SIG-M5 treated with dmso at 0.1 percent for 504 hours (cell line): ENCODE results near the gene CHD5.

Experiments used
- DNase-seq: peaks from one replicate; lab custom pipeline; 2025; ENCODE audit not compliant: unreplicated experiment; lab: John Stamatoyannopoulos, UW

Gene CHD5

DNA sequence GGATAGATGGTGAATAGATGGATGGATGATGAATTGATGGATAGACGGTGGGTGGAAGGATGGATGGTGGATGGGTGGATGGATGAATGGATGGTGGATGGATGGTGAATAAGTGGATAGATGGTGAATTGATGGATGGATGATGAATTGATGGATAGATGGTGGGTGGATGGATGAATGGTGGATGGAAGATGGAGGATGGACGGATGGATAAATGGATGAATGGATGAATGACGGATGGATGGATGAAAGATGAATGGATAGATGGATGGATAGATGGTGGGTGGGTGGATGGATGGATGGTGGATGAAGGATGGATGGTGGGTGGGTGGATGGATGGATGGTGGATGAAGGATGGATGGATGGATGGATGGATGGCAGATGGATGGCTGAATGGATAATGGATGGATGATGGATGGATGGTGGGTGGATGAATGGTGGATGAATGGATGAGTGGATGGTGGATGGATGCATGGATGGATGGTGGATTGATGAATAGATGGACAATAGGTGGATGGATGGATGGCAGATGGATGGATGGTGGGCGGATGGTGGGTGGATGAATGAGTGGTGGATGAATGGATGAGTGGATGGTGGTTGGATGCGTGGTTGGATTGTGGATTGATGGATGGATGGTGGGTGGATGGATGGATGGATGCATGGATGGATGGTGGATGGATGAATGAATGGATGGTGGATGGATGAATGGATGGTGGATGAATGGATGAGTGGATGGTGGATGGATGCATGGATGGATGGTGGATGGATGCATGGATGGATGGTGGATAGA, 5.3 kb downstream of the CHD5 start:
- no peak for DNase-seq

DNA sequence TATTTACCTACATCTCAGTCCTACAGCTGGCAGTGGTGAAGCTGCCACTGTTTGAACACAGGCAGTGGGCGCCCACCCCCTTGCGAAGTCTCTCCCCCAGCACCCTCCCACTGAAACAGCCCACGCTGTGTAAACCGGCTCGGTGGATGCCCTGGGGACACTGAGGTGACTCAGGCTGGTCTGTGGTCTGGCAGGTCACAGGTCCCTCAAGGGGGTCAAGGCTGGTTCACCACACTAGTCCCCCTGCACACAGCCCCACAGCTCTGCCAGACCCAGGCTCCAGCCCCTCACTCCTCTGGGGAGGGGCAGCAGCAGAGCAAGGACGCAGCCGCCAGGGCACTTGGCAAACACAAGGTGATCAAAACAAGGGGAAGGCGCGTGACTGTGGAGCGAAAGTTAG, 7.6 kb downstream of the CHD5 start:
- DNase-seq, result no peak

DNA sequence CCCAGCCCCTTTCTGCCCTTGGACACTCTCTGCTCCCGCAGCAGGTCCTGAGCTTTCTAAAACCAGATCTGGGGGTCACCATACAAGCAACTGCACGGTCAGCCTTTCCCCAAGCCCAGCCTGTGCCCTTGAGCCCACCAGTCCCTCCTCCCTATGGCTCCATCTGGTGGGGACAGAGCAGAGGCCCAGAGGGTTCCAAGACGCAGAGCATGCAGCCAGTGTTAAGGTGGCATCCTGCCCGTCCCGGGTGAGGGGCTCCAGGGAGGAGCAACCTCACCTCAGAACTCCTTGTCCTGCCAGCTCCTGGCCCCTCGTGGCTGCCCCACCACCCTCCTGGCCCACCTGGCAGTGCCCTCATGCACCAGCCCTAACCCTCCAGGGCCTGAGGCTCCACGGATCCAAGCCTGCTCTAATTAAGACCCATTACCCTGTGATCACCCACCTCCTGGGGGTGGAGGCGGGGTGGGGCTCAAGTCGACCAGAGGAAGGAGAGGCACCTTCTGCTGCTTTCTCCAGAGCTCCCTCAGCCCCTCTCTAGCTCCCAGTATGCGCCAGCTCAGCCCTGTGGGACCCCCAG, 8.5 kb downstream of the CHD5 start:
- DNase-seq, result no peak

DNA sequence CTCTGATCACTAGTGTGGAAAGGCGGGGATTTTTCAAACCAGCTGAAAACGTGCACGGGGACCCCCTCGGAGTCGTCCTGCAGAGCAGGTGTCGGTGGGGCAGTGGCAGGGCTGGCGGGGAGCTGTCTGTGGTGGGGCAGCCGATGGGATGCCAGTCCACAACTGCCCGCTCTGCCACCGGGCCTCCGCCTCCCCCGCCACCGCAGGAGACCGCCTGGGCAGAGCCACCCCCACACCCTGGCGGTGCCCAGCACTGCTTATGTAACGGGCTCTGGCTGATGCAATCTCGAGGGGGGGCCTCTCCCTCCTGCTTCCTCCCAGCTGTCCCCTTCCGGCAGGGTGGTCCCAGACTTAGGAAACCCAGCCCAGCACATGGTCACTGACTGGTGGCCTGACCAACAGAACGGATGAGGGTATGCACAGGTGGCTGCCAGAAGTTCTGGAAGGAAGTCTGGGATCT, 9.3 kb downstream of the CHD5 start:
- no peak for DNase-seq

DNA sequence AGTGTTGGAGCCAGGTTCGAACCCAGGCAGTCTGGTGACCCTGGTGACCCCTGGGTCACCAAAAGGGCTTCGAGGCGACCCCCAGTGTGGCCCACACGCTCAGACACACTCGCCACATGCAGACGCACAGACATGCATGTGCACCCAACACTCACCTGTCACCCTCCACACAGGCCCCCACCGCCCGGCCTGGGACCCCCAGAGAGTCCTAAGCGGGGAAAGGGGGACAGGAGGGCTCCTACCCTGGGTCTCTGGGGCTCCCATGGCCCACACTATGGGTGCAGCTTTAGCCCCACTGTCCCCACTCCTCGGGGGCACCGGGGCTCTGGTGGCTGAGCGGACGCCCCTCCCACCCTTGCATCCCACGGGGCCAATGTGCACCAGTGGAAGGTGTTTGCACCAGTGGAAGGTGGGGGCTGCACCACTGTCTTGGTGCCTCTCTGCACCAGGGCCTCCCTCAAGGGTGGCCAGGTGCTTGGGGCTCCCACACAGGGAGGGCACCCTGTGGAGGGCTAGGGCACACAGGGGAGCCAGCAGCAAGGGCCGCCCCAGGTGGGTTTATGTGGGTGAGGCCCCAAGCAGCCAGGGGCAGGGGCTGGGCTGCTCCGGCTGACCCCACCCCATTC, 9.9 kb downstream of the CHD5 start:
- DNase-seq, result no peak

DNA sequence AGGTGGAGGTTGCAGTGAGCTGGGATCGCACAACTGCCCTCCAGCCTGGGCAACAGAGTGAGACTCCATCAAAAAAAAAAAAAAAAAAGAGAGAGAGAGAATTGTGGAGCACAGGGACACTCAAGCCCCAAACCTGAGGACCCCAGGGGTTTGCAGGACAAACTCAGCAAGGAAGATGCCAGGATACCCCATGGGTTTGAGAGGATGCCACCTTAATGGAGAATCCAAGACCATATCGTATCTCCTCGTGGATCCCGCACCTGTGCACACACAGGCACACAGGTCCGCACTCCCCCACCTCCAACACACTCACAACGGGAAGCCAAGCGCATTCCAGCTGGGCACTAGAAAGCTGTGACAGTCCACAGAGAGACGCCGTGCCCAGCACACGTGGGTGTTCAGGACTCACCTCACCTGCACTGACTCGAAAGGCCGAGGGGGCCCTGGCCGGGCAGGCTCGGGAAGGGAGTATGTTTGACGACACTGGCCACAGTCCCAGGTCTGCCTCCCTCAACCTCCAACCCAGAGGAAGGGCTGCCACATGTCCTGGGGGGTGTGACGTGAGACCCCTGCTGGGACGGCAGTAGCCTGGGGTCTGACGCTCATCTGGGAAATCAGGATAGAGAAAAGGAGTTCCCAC, 11.1 kb downstream of the CHD5 start:
- DNase-seq, result no peak

DNA sequence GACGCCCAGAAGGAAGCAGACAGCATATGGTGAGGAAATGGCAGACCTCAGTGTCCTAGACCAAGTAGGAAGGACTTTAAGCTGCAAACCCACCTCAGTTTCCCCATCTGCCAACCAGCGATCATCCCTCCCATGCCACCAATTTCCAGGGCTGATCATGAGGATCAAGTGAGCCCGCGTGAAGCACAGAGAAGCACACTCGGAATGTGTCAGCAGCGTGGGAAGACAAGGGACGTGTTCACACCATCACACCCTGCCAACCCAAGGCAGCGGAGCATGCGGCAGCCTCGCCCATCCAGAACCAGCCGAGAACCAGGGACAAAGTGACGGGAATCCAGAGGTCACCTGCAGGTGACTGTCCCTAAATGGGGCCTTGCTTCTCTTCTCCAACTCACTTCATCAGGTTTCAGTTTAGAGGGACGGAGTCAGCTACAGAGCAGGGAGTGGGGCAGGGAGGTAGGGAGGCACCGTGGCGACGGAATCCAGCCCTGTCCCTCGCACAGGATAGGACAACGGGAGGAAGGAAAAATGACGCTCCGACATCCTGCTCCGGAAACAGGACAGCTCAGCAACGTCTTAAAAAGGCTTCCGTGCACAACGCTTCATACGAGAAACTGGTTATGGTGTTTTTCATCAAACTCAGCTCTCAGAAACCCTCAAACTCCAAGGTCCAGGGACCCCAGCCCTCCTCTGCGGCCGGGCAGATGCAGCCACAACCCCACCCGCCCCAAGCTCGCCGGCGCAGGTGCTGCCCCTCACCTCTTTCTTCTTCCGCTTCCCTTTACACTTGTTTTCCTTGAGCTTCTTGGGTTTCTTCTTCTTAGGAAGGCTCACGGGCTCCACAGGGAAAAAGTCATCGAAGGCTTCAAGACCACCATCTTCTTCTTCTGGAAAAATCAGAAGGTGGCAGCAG, 12.5 kb downstream of the CHD5 start:
- DNase-seq, result no peak

DNA sequence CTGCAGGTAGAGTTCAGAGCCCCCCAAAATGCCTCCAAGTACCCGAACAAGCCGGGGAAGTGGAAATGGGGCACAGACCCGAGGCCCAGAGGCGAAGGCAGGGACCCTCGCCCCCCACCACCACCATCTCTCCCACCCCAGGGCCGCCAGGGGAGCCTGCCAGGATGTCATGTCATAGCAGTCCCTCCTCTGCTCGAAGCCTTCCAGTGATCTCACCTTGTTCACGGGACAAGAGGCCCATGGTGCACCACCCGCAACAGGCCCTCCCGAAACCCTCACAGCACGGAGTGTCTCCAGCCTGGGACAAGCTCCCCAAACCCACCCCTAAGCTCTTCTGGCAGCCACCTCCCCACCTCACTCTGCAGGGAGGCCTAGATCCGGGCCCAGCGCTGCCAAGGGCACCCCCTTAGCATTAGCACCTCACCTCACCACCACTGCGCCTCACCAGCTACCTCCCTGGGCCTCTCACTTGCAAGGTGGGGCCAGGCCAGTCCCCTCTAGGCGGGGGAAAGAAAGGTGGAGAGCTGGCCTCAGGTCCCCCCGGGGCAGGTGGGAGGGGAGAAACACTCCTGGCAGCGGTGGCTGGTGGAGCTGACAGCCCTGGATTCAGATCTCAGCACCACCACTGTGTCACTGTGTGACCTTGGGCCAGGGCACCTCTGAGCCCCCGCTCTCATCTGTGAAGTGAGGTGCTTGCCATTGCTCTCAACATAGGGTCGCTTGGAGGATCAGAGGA, 13.3 kb downstream of the CHD5 start:
- DNase-seq, result no peak

DNA sequence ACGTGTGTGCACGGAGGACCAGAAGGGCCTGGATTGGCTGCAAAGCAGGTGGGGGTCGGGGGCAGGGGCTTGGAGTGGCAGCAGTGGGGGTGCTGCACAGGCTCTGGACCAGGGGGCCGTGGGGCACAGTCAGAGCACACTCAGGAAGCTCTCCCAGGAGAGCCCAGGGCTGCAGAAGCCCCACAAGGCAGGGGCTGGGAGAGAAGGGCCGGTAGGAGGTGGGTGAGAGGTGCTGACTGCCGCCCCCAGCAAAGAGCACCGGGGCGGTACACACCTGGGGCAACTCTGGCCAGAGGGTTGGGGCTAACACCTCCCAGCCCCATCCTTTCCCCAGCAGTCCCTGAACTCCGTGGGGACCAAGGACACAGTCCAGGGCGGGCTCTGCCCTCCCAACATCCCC, 13.9 kb downstream of the CHD5 start:
- DNase-seq, result no peak

DNA sequence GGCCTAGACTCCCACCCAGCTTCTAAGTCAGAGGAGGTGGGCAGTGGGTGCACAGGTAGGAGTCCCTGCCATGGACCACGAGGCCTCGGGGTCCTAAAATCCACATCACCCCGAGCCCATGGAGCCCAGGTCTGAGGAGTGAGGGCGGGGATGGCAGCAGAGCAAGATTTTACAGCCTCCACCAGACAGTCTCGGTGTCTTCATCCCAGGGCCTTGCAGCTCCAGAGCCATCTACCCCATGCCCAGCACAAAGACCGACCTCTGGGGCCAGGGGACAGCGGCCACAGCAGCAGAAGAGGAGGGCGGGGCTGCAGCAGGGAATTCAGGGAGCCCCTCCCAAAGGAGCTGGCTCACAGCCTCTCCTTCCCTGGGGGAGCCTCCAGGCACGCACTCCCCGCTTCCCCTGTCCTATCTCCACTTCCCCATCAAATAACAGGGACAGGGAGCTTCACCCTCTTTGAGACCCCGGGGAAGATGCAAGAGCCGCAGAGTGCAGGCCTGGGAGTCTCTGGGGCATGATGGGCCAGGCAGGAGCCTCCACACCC, 14.6 kb downstream of the CHD5 start:
- no peak for DNase-seq

DNA sequence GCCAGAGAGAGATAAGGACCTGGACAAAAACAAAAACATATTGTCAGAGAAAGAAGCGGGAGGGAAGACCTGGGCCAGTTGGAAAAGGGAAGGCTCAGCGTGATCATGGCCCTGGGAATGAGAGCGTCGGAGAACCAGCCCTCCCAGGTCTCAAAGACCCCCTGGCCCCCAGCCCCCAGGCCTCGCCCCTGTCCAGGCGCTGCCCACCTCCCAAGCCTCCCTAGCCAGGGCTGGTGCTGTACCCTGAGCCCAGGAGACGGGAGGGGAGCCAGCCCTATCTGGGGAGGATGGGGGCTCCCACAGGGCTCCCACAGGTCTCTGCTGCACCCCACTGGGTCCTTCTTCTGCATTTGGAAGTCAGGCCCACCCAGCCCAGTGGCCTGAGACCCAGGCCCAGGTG, 15.1 kb downstream of the CHD5 start:
- no peak for DNase-seq

DNA sequence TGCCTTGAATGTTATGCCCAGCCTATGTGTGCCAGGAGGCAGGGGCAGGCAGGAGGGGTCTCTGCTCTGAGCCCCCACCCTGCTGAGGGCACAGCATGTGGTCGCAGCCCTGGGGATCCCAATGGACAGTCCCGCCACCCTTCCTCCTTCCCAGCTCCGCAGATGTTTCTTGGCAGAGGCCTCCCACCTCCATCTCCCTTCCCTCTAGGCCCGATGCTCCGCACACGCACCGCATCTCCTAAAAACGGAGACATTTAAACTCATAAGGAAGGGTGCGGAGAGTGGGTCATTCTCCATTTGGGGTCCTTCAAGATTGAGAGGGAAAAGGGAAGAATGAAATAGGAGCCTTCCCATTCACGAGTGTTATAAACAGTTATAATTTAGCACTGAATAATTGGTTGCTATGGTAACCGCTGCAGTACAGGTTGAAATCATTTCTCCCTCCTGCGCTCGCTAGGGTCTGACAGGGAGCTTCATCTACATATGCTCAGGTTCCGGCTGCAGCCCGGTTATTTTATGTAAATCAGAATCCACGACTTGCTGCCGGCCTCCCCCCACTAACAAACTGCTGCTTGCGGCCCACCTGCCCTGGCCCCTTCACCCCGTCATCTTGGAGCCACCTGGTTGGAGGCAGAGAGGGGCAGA, 16.0 kb downstream of the CHD5 start:
- DNase-seq, result no peak

DNA sequence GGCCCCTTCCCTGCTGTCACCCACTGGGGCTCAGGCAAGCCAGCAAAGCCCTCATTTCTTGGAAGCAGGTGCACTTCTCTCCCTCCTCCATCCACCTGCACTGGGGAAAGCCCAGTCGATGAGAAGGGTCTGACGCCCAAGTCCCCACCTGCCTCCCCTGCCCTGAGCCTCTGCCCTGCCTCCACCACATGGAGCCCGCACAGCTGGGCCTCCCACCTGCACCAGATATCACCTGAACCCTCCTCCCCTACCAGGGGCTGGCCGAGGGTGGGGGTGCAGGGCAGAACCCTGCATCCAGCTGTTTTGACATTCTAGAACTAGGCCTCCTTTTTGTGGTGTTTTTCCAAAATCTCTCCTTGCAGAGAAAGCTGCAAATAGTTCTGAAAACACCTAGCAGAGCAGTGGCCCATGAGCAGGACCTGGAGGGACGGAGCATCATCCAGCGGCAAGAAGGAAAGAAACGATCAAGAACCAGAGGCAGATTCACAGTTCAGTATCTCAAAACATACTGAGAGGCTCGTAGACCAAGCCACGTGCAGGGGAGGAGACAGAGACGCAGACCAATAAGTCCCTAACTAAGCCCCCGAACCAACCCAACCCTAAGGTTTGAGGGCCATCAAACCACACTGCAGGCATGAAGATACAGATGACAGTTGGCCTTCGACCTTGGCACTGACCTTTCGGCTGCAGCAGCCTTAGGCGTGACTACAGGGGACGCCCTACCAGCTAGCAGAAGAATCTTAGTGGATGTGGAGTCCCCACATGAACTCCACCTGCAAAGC, 16.7 kb downstream of the CHD5 start:
- no peak for DNase-seq

DNA sequence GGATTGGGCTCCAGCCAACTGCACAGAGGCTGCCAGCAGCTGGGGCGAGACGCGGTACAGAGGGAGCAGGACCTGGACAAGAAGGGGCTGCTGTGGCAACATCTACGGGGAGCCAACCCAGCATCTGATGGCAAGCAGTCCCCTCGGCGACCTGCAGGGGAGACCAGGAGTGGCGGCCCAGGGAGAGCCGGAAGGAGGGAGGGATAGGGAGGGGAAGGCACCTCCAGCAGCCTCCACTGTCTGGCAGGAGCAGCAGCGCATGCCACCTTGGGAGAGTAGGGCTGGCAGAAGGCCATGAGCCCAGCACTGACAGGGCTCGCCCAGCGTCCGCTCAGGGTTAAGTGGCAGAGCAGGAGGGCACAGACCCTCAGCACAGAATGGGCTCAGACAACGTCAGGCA, 17.3 kb downstream of the CHD5 start:
- DNase-seq, result no peak

DNA sequence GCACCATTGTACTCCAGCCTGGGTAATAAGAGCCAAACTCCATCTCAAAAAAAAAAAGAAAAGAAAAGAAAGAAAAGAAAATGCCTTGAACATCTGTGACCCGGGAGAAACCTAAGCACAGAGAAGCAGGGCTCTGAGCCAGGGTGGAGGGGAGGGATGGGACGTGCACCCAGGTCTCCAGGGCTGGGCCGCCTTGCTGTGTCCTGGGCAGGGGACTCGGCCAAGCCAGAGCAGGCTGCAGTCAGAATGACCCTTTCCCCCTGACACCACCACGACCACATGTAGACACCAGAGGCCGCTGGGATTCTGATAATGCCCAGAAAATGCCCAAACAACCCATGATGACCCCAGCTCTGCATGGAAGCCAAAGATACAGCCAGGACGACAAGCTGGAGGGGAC, 17.8 kb downstream of the CHD5 start:
- DNase-seq, result no peak

DNA sequence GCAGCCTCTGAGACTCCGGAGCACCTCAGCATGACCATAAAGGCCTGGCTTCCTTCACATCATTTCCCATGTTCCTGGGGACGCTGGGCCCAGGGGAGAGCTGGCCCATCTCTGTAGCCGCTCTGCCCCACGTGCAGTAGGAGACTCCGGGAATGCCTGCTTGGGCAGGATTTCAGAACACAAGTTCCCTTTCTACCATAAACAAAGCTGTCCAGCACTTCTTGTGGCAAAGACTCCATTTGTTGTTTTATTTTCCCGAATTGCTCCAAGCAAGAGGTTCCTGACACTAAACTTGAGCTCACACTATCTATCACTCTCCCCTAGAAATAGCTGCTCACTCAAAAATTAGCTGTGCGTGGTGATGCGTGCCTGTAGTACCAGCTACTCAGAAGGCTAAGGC, 21.9 kb downstream of the CHD5 start:
- no peak for DNase-seq

DNA sequence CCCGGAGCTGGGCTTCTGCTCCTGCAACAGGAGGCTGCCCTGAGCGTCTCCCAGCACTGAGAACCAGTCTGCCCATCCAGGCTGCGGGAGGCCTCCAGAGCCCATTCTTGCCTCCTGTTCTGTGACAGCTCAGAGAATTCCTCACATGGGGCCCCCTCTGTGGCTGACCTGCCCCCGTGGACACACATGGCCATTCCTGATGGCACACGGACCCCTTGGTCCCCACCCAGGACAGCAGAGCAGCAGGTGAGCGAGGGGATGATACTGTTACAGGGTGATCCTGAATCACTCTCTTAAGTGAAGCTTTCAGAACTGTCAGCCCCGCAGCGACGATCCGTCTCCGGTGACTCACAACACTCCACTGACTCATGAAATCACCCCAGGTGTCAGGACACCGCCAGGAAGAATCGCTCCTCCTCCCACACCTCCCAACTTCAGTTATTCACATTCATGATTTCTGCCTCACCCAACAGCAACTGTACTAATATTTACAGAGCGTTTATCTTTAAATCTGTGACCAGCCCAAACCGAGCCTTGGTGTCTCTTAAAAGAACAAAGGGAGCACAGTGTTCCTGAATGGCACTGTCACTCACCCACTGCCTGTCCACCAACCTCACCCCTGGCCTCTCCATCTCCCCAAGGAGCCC, 22.5 kb downstream of the CHD5 start:
- DNase-seq, result peak; percentile 24

DNA sequence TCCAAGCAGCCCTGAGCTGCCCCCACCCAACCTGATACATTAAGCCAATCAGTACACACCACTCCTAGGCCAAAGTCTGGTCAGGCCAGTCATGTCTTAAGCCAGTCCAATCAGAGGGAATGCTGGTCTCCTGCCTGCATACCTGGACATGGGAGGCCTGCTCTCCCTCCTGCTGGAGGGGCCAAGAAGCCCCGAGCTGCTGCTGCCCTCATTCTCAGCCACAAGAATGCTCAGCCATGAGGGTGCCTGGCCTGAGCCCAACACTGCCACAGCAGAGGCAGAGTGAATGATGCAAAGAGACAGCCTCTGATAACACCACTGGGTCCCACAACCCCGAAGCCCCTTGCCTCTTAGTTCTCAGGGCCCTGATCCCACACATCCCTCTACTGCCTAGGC, 23.0 kb downstream of the CHD5 start:
- no peak for DNase-seq
